GM21737 (cell line): ENCODE measurements around the gene PLEKHF1.

ENCODE experiments used
- ATAC-seq: cut with Tn5 transposase; IDR thresholded peaks from one replicate; pipeline ENCODE4 v1.9.1; 2021; ENCODE audit warnings: mild to moderate bottlenecking, moderate library complexity; ENCODE audit not compliant: unreplicated experiment

PLEKHF1 gene

GRCh38 chr19:29724746-29725145, 59.5 kb downstream of the PLEKHF1 start:
- ATAC-seq, result no peak
